Activated CD4-positive, alpha-beta T cell treated with anti-CD3 and anti-CD28 coated beads, Interleukin-2, amount 50 U/mL, for 1 hour (primary cell): ENCODE results near the gene EIF3M.
"Not testable (repeated sequence)": the region's sequence is repeated elsewhere in the genome, so short reads cannot be mapped to it uniquely, and the experiment has no call there.

Source experiments
- DNase-seq: peaks from one replicate; pipeline ENCODE4 v3.0.0-alpha.2; 2020

Gene EIF3M

DNA sequence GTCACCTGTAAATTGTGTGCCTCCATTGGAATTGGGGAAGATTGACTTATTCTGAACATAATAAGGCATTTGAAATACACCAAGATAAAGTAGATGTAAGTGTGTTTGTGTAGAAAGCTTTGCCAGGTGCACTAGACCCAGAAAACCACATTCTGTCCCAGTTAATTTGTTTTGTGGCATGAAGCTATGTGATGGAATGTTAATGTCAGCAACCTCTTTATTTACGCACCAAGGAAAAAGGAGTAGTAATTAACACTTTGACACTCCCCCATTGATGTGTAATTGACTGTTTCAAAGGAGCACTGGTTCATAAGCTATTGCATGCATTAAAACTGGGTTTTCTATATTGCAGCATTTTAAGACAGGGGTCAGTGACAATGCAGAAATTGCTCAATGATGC lies 14.3 kb downstream of the EIF3M start:
- no peak for DNase-seq

DNA sequence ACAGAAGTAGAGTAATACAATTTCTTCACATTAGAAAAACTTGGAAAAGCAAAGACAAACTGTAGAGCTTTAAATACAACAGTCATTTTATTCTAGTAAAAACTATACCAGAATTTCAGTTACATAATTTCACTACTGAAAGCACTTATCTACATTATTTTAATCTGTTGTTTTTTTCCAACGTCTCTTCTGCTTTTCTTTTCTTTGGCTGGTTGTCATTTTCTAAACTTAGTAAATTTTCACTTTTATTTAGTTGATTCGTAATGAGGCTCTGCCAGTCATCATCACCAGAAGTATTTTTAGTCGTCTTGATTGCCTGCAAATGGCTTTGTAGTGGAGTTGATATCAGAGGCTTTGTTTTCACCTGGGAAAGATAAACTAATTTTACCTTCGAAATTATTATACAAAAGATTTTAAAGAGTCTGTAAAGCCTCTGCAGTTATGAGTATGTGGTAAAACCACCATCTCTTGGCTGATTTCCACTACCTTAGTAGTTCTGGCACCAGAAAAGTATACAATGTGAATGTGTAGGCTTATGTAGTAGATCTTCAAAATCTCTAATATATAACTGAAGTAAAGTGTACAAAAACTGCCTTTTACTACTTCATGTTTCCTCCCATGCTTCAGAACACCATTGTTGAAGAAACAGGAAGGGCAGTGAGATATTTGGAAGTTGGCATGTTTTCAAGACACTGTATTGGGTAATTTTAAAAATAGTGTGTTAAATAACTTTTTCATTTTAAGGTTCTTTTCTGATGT lies 19.2 kb downstream of the EIF3M start:
- no peak for DNase-seq

DNA sequence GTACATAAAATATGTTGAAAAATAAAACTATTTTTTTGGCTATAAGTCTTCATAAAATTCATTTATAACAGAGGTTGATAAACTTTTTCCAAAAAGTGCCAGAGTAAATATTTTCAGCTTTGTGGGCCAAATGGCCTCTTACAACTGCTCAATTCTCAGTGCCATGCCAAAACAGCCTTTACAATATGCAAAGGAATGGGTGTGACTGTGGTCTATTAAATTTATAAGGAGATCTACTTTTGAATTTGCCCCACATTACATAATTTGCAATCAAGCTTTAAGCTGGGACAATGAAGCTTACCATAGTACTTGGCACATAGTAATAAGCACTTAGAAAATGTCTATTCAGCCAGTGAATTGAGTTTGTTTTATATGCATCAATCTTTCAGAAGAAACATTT lies 22.6 kb downstream of the EIF3M start:
- DNase-seq = no peak

DNA sequence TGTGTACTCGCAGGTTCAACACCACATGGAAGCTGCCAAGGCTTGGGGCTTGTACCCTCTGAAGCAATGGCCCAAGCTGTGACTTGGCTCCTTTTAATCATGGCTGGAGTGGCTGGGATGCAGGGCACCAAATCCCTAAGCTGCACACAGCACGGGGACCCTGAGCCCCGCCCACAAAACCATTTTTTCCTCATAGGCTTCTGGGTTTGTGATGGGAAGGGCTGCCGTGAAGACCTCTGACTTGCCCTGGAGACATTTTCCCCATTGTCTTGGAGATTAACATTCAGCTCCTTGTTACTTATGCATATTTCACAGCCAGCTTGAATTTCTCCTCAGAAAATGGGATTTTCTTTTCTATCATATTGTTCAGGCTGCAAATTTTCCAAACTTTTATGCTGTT lies 25.2 kb downstream of the EIF3M start:
- not testable (repeated sequence) for DNase-seq

DNA sequence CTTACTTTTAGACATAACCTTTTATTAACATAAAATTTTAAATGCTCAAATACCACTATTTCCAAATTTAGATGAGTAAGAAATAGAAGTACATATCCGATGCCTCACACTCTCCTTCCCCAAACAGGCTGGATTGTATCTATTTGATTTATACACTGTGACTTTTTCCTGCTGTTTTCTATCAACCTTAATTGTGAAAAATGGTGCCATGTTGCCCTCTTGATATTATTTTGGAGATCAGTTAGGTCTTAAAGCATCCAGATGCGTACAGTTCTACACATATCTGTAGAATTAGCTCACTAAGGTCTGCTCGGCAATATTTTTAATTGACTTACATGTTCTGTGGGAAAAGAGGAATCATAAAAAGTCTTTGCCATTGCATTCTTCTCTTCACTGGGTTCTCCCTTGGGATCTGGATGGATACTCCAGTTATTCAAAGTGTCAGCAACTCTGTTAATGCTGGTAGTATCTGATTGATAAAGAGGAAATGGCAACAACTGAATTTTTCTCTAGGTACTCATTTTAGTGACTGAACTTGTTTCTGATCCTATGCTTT lies 27.2 kb downstream of the EIF3M start:
- DNase-seq = no peak

DNA sequence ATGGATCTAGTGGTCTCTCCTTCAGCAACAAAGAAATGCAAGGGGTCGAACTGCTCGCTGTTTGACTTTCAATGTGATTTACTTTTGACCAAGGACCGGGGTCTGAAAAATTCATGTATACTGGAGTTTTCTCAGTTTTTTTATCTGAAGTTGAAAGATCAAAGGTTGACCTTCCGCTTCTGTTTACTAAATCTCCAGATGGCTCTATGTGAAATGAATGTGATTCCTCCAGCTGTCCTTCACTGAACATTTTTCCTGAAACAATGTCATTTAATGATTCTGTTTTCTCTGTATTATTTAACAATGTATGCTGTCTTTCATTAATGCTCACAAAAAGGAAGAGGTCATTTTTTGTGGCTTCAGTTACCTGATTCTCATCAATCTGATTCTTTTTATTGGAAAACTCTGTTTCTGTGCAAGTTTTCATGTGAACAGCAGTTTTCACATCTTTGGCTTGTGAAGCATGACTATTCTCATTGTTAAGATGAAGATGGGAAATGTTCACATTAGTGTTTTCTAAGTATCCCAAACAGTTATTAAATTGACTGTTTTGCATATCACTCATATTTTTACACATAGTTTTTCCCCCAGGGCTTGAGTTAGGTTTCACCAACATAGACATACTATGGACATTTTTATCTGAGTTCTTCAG lies 30.0 kb downstream of the EIF3M start:
- no peak for DNase-seq

DNA sequence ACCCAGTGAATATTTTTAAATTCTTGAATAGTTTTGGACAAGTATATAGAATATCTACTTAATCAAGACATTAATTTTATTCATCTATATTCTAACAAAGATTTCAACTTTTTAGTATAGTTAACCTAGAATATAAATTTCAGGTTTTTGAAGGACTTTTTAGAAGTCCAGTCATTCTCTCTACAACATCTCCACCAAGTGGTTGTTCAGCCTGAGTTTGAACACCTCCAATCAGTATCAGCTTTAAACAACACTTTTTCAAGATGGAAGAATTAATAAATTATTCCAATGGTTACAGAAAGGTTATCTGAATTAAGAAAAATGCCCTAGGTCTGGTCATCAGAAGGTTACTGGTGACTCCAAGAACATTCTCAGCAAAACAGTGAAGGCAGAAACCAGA lies 31.8 kb downstream of the EIF3M start:
- no peak for DNase-seq

DNA sequence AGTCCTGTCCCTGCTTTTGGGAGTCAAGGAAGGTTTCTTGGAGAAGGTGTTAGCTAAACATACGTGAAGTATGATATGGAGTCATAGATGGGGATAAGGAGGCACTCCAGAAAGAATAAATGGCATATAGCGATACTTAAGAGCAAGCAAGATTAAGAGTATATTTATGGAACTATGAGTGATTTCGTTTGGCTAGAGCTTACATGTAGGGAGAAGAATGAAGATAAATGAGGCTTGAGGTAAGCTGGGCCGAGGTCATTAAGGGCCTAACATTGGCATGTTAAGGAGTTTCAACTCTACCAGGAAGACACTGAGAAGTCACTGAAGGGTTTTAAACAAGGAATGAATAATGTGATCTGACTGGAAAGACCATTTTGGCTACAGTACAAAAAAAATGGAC lies 33.3 kb downstream of the EIF3M start:
- no peak for DNase-seq

DNA sequence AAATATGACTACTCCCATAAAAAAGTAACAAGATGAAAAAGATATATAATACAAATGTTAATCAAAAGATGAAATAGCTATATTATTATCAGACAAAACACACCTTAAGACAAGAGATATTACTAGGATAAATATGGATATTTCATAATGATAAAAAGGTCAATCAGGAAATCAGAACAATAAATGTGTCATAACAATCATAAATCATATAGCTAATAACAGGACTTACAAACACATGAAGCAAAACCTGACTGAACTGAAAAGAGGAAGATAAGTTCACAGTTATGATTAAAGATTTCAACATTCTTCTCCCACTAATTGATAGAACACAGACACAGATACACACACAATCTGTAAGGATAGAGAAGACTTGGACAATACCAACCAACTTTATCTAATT lies 47.2 kb downstream of the EIF3M start:
- no peak for DNase-seq

DNA sequence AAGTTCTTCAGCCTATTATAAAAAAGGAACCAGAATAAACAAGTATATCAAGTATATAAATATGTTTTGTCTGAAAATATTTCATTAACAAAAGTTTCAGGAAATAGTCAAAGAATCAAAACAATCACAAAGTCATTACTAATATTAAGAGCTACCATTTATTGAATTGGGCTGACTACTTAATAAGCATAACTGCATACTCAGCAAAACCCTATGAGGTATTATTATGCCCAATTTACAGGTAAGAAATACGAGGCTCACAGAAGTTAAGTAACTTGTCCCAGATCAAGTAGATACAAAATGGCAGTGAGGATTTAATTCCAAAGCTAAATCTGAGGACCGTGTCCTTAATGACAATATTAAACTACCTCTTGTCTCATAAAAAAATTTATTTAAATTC lies 52.2 kb downstream of the EIF3M start:
- DNase-seq = no peak

DNA sequence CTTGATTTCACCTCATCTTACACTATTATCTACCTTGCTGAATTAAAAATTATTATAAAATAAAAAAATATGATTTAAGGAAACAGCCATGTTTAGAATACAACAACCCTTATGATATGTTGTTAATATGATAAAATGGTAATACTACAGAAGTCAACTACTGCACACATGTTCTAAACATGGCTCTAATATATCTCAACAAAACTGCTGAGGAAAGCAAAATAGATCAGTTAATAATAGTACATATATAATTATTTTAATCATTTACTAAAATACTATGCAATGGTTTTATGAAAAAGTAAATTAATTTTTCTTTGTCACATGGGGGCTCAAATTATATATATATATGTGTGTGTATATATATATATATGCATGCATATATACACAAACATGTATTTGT lies 57.7 kb downstream of the EIF3M start:
- no peak for DNase-seq

DNA sequence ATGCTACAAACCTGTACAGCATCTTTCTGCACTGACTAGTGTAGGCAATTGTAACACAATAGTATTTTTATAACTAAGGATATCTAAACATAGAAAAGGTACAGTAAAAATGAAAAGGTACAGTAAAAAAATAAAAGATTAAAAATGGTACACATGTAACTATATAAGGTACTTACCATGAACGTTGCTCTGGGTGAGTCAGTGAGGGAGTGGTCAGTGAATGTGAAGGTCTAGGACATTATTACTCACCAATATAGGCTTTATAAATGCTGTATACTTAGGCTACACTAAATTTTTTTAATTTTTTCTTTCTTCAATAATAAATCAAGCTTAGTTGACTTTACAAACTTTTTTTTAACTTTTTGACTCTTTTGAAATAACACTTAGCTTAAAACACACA lies 59.9 kb downstream of the EIF3M start:
- no peak for DNase-seq
